ENCODE results near the gene MBD6.

Gene MBD6

GRCh38 chr12:57535764-57536596 lies 13.4 kb downstream of the MBD6 start:
- no peaks in the 10 kb centered on the region for H3K4me1 ChIP-seq
- H3K4me3 ChIP-seq = no peak overlapping the region
- TF ChIP-seq, protein P1, sequence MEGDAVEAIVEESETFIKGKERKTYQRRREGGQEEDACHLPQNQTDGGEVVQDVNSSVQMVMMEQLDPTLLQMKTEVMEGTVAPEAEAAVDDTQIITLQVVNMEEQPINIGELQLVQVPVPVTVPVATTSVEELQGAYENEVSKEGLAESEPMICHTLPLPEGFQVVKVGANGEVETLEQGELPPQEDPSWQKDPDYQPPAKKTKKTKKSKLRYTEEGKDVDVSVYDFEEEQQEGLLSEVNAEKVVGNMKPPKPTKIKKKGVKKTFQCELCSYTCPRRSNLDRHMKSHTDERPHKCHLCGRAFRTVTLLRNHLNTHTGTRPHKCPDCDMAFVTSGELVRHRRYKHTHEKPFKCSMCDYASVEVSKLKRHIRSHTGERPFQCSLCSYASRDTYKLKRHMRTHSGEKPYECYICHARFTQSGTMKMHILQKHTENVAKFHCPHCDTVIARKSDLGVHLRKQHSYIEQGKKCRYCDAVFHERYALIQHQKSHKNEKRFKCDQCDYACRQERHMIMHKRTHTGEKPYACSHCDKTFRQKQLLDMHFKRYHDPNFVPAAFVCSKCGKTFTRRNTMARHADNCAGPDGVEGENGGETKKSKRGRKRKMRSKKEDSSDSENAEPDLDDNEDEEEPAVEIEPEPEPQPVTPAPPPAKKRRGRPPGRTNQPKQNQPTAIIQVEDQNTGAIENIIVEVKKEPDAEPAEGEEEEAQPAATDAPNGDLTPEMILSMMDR (IDR thresholded peaks at IDR 0.05) = no peak
- DNase-seq = no peak
- H3K36me3 ChIP-seq = peaks cover 45 to 90% (median 65%) of the 10 kb centered on the region in 3 donors
- intact Hi-C loops (cut with DNase I; ENCODE audit: low total_unique reads) = no loop called here
- no peaks in the 10 kb centered on the region for H3K27me3 ChIP-seq
- H3K9me3 ChIP-seq = no peaks in the 10 kb centered on the region
- no peak overlapping the region for H3K27ac ChIP-seq

DNA sequence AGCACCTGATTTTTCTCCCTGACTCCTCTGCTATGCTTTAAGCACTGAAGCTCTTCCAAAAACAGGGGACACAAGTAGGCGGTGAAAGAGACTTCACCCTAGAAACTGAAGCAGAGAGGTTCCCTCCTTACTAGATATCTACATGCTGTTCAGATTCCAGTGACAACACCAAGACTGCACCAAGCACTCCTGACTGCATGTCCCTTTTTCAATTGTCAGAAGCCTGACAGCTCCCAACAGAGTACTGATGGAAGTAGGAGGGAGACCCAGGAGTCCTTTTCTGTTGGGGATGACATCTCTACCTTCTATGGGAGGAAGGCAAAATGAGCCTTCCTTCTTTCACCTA lies 13.9 kb downstream of the MBD6 start:
- H3K27me3 ChIP-seq = no peaks in the 10 kb centered on the region

DNA sequence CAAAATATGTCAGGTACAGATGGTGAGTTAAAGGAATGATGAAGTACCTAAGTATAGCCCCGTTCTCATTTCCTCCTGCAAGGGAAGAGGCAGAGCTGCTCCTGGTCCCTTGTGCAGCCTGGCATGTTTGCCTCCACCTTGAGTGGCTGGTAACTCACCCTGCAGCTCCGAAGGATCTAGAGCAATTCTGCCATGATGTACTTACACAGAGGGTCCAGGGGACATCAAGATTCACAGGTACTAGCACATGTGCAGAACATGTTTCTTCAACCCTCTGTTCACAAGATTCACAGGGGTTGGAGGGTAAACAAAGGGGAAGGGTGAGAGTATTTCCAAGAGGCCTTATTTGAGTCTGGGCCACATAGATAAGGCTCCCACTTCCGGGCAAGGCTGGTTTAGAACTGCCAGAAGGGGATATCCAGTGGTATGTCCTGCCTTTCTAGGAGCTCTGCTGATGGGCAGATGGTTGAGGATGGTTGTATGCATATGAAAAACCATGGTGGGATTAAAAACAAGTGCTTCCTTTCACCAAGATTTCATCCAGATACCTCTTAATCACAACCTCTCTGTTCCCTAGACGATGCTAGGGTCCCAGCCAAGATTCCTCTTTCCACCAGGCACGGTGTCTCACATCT lies 16.6 kb downstream of the MBD6 start:
- Histone ChIP-seq H3K27me3 (no peaks in the 10 kb centered on the region), H3K27ac (no peak overlapping the region), H3K4me3 (no peak overlapping the region), H3K36me3 (peaks cover 12 to 75% (median 38%) of the 10 kb centered on the region in 3 donors), H3K4me1 (peaks cover 0 to 7% (median 0%) of the 10 kb centered on the region in 4 donors), H3K9me3 (no peaks in the 10 kb centered on the region)
- TF ChIP-seq, protein P1 (IDR thresholded peaks at IDR 0.05) = no peak
- intact Hi-C loops (cut with DNase I; ENCODE audit: low total_unique reads) = no loop called here
- DNase-seq = no peak

More for the DNA sequence above, 13.9 kb downstream of the MBD6 start:
- Histone ChIP-seq H3K36me3 (peaks cover 39 to 90% (median 61%) of the 10 kb centered on the region in 3 donors), H3K4me3 (no peak overlapping the region), H3K9me3 (no peaks in the 10 kb centered on the region), H3K27ac (no peak overlapping the region), H3K4me1 (no peaks in the 10 kb centered on the region)
- TF ChIP-seq, protein P1 (IDR thresholded peaks at IDR 0.05) = no peak
- DNase-seq = no peak
- intact Hi-C loops (cut with DNase I; ENCODE audit: low total_unique reads) = no loop called here

DNA sequence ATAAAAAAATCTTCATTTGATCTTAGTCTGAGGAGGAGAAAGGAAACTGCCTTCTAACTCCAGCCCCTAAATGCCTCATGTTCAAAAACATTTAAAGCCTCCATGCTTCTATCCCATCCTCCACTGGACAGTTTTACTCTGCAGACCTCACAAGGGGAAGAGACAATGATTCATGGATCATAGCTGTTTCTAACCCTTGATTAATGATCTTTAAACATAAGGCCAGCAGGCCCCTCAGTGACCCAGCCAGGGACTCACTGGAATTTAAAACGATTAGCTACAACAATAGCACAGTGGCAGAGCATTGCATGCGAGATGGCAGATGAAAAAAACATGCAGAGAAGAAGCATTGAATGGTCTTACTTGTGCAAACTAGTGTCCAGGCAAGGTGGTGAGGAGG lies 18.4 kb downstream of the MBD6 start:
- intact Hi-C loops (cut with DNase I; ENCODE audit: low total_unique reads) = no loop called here
- Histone ChIP-seq H3K9me3 (no peaks in the 10 kb centered on the region), H3K27me3 (no peaks in the 10 kb centered on the region), H3K4me1 (peaks cover 0 to 25% (median 15%) of the 10 kb centered on the region in 4 donors), H3K36me3 (peaks cover 0 to 59% (median 21%) of the 10 kb centered on the region in 3 donors), H3K27ac (no peak overlapping the region), H3K4me3 (no peak overlapping the region)
- TF ChIP-seq, protein P1 (IDR thresholded peaks at IDR 0.05) = no peak
- peak in 1 of 2 donors; percentile 1 for DNase-seq

GRCh38 chr12:57541717-57542116 lies 19.1 kb downstream of the MBD6 start:
- peaks cover 0 to 52% (median 20%) of the 10 kb centered on the region in 3 donors for H3K36me3 ChIP-seq
- H3K4me3 ChIP-seq = no peak overlapping the region
- TF ChIP-seq, protein P1 (IDR thresholded peaks at IDR 0.05) = no peak
- intact Hi-C loops (cut with DNase I; ENCODE audit: low total_unique reads) = no loop called here
- H3K9me3 ChIP-seq = no peaks in the 10 kb centered on the region
- H3K27ac ChIP-seq = no peak overlapping the region
- no peaks in the 10 kb centered on the region for H3K27me3 ChIP-seq
- peak in 1 of 2 donors; percentile 17 for DNase-seq
- H3K4me1 ChIP-seq = peaks cover 0 to 28% (median 19%) of the 10 kb centered on the region in 4 donors
